Mammary epithelial cell (primary cell): Measurements from ENCODE around the gene LPCAT3.

Source experiments
- EZH2 ChIP-seq: IDR thresholded peaks from 2 replicates; pipeline ENCODE4 v1.6.1; 2012; ENCODE audit warnings: low read length, inconsistent platforms, borderline replicate concordance
- TF ChIP-seq, protein P1 (sequence below), 2 donors: IDR thresholded peaks in 1 of 2; conservative IDR thresholded peaks in 1 of 2; 2 replicates each; pipeline ENCODE4 v1.5.1; 2011 to 2012; ENCODE audit warnings: inconsistent platforms in 2 of 2, low read length in 2 of 2, mild to moderate bottlenecking in 2 of 2, control low read depth in 1 of 2, low read depth in 1 of 2; ENCODE audit not compliant: insufficient read depth in 1 of 2; ENCODE audit errors: extremely low read depth in 1 of 2

DNA sequence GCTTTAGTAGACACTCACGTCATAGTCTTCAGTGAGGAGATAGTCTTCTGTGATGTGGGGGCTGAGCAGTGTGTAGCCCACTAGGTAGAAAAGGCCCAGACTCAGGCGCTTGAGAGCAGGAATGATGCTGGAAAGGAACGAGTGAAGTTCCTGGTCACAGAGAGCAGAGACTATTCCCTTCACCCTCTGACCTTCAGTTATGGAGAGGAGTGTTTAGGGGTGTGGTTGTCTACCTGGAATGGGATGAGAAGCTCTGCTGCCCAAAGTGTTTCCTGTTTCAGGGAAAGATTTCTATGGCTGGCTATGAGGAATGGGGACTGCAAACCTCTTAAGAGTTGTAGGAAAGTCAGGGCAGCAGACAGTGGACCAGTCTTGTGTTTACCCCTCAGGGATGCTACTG is 38.8 kb downstream of the LPCAT3 start:
- TF ChIP-seq, protein P1, sequence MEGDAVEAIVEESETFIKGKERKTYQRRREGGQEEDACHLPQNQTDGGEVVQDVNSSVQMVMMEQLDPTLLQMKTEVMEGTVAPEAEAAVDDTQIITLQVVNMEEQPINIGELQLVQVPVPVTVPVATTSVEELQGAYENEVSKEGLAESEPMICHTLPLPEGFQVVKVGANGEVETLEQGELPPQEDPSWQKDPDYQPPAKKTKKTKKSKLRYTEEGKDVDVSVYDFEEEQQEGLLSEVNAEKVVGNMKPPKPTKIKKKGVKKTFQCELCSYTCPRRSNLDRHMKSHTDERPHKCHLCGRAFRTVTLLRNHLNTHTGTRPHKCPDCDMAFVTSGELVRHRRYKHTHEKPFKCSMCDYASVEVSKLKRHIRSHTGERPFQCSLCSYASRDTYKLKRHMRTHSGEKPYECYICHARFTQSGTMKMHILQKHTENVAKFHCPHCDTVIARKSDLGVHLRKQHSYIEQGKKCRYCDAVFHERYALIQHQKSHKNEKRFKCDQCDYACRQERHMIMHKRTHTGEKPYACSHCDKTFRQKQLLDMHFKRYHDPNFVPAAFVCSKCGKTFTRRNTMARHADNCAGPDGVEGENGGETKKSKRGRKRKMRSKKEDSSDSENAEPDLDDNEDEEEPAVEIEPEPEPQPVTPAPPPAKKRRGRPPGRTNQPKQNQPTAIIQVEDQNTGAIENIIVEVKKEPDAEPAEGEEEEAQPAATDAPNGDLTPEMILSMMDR (conservative IDR thresholded peaks at IDR 0.05 in 1 of 2, IDR thresholded peaks at IDR 0.05 in 1 of 2; ENCODE audit: extremely low read depth in 1 of 2, insufficient read depth in 1 of 2, low read depth in 1 of 2, low read length in 2 of 2): no peak
- no peak for TF ChIP-seq EZH2
